CD4-positive, CD25-positive, alpha-beta regulatory T cell (primary cell): ENCODE measurements around the gene ZBTB42. TPM values are rescaled to one million over a fixed set of nuclear protein-coding genes. Genes with fewer than 3 reads are reported as not detected.

Source experiments
- ATAC-seq, 2 donors: fragments of 150-1000 bp; cut with Tn5 transposase; one replicate each; pipeline ENCODE4 v1.10.0; 2021; ENCODE audit warnings: low read depth in 2 of 2, moderate number of reproducible peaks in 2 of 2, moderate library complexity in 1 of 2
- DNase-seq, 3 donors: peaks; one replicate each; pipeline versions ENCODE4 v3.0.0 to v3.0.0-alpha.2; 2012 to 2022; ENCODE audit warnings: mixed read lengths in 1 of 3
- H3K27ac ChIP-seq: one replicate; pipeline ENCODE4 v1.7.0; 2013; ENCODE audit warnings: mild to moderate bottlenecking, low read length; ENCODE audit not compliant: insufficient read depth, poor library complexity, severe bottlenecking
- H3K27me3 ChIP-seq: one replicate; pipeline ENCODE4 v1.7.0; 2013; ENCODE audit warnings: low read length; ENCODE audit not compliant: control insufficient read depth, insufficient read depth
- H3K36me3 ChIP-seq: one replicate; pipeline ENCODE4 v1.7.0; 2013; ENCODE audit warnings: mild to moderate bottlenecking, low read length, moderate library complexity; ENCODE audit not compliant: control insufficient read depth, insufficient read depth
- H3K4me1 ChIP-seq: 2 replicates; pipeline ENCODE4 v1.7.0; 2013; ENCODE audit warnings: mild to moderate bottlenecking, low read length; ENCODE audit not compliant: insufficient read depth, control insufficient read depth, poor library complexity, severe bottlenecking
- H3K4me3 ChIP-seq: one replicate; pipeline ENCODE4 v1.7.0; 2013; ENCODE audit warnings: low read depth, mild to moderate bottlenecking, low read length, moderate library complexity
- H3K9me3 ChIP-seq, 2 experiments: 1 replicate in 1 of 2; 2 replicates in 1 of 2; pipeline ENCODE4 v1.7.0; 2013; ENCODE audit warnings: low read length in 2 of 2, mild to moderate bottlenecking in 1 of 2, moderate library complexity in 1 of 2; ENCODE audit not compliant: control insufficient read depth in 2 of 2
- H3K27ac Mint-ChIP-seq, 3 donors: one replicate each; pipeline ENCODE4 v1.8.0; 2020 to 2022; ENCODE audit warnings: mild to moderate bottlenecking in 3 of 3, mixed read lengths in 3 of 3, moderate library complexity in 2 of 3
- H3K27me3 Mint-ChIP-seq: one replicate; pipeline ENCODE4 v1.8.0; 2022; ENCODE audit warnings: mild to moderate bottlenecking, mixed read lengths
- H3K36me3 Mint-ChIP-seq: one replicate; pipeline ENCODE4 v1.8.0; 2020; ENCODE audit warnings: mixed read lengths
- H3K4me1 Mint-ChIP-seq, 4 donors: one replicate each; pipeline ENCODE4 v1.8.0; 2020 to 2022; ENCODE audit warnings: mixed read lengths in 4 of 4, mild to moderate bottlenecking in 1 of 4
- H3K4me3 Mint-ChIP-seq, 4 donors: one replicate each; pipeline ENCODE4 v1.8.0; 2020 to 2022; ENCODE audit warnings: mild to moderate bottlenecking in 4 of 4, mixed read lengths in 4 of 4, moderate library complexity in 3 of 4
- H3K9me3 Mint-ChIP-seq, 7 donors: one replicate each; pipeline ENCODE4 v1.8.0; 2020 to 2022; ENCODE audit warnings: mixed read lengths in 7 of 7, mild to moderate bottlenecking in 3 of 7, moderate library complexity in 2 of 7
- polyA plus RNA-seq, 4 donors: library from polyadenylated mRNA; unstranded; fragments of 300-500 nt; fragmentation: Illumina TruSeq; gene quantifications; one replicate each; pipeline ENCODE4 v1.2.3, GENCODE V29; 2021
- total RNA-seq: library from RNA; stranded (reverse); gene quantifications from one replicate; pipeline ENCODE4 v1.2.3, GENCODE V29; 2022

ZBTB42 gene
- total and polyA plus RNA-seq, 5 donors from 2014 or later: 1.3 to 3.6 (median 2.0) TPM

DNA sequence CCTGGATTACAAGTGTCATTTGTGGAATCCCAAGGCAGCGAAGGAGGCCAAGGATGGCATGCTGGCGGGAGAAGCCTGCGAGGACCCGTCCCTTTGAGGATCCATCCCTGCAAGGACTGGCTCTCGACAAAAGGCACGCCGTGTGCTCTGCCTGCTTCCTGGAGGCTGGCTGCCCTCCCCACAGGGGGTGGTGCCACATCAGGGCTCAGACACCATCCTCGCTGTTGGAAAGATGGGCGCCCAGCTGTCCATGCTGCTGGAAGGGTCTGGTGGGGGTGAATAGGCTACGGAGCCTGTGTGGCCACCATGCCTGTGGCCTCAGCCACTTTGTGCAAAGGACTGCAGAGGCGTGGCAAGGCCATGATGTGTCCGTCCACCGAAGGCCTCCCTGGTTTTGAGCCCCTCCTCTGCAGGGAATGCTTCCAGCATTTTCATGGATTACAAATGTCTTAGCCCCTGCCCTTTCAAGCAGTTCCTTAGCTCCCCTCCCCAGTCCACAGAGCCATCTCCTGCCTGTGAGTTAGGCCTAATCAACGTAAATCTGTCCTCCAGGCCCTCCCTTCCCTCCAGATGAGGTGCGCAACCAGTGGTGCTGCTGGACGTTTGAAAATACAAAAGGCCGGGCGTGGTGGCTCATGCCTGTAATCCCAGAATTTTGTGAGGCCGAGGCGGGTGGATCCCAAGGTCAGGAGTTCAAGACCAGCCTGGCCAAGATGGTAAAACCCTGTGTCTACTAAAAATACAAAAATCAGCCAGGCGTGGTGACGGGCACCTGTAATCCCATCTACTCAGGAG, 22.1 kb downstream of the ZBTB42 start:
- Mint-ChIP-seq H3K36me3 (no peaks in the 10 kb centered on the region), H3K27ac (peak overlapping the region in 1 of 3 donors; percentile 5), H3K4me1 (peaks cover 5 to 31% (median 9%) of the 10 kb centered on the region in 4 donors), H3K27me3 (peaks cover 9% of the 10 kb centered on the region), H3K4me3 (no peak overlapping the region), H3K9me3 (peaks cover 0 to 5% (median 0%) of the 10 kb centered on the region in 7 donors)
- no peak for ATAC-seq
- Histone ChIP-seq H3K27ac (no peak overlapping the region), H3K27me3 (peaks cover 7% of the 10 kb centered on the region), H3K36me3 (no peaks in the 10 kb centered on the region), H3K9me3 (no peaks in the 10 kb centered on the region), H3K4me1 (peaks cover 19% of the 10 kb centered on the region), H3K4me3 (no peak overlapping the region)
- DNase-seq: no peak

DNA sequence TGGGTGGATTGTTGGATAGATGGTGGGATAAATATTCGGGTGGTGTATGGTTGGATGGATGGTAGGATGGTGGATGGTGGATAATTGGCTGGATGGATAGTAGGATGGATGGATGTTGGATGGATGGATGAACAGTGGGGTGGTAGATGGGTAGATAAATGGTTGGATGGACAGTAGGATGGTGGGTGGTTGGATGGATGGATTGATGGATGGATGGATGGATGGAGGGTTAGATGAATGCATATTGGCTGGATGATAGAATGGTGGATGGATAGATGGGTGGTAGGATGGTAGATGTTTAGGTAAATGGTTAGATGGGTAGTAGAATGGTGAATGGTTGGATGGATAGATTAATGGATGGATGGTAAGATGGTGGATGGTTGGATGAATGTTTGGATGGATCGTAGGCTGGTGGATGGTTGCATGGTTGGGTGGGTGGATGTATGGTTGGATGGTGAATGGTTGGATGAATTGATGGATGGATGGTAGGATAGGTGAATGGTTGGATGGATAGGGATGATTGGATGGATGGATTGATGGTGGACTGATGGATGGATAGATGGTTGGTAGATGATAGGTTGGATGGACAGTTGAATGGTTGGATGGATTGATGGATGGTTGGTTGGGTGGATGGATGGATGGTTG, 23.6 kb downstream of the ZBTB42 start:
- no peak for DNase-seq
- Histone ChIP-seq H3K36me3 (no peaks in the 10 kb centered on the region), H3K9me3 (no peaks in the 10 kb centered on the region), H3K27me3 (peaks cover 7% of the 10 kb centered on the region), H3K4me1 (peaks cover 19% of the 10 kb centered on the region), H3K27ac (no peak overlapping the region), H3K4me3 (no peak overlapping the region)
- Mint-ChIP-seq H3K27me3 (peaks cover 15% of the 10 kb centered on the region), H3K9me3 (peaks cover 0 to 5% (median 0%) of the 10 kb centered on the region in 7 donors), H3K27ac (peak overlapping the region; percentile 41 to 91 (median 60)), H3K4me1 (peaks cover 2 to 28% (median 9%) of the 10 kb centered on the region in 4 donors), H3K36me3 (no peaks in the 10 kb centered on the region), H3K4me3 (peak overlapping the region in 3 of 4 donors; percentile 71 to 87 (median 87))
- no peak for ATAC-seq

DNA sequence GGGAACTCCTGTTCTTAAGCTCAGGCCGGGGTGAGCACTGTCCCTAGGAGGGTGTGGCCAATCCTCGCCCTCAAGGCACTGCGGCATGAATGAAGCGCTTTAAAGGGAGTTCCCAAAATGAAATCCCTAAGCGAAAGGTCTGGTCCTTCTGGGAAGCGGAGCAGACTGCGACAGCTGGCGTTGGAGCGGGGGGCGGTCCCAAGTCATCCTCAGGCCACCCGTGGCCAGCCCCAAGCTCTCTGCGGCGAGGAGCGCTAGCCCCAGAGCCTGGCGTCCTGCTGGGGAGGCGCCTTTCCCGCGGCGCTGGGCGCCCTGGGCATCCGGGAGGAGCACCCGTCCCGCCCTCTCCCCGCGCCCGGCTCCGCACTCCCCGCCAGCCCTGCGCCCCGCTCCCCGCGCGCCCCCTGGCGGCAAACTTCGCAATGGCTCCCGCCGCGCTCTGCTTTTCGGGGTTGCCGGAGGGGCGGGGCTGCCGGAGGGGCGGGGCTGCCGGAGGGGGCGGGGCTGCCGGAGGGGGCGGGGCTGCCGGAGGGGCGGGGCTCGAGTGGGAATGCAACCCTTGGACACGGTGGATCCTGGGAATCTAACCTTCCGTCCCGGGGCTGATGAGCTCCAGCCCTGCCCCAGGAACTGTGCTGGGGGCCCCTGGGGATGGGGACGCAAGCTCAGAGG, 25.4 kb downstream of the ZBTB42 start:
- Mint-ChIP-seq H3K4me1 (peaks cover 2 to 28% (median 9%) of the 10 kb centered on the region in 4 donors), H3K27ac (peak overlapping the region in 1 of 3 donors; percentile 5), H3K27me3 (peaks cover 18% of the 10 kb centered on the region), H3K4me3 (peak overlapping the region; percentile 85 to 89 (median 87)), H3K36me3 (no peaks in the 10 kb centered on the region), H3K9me3 (peaks cover 0 to 5% (median 0%) of the 10 kb centered on the region in 7 donors)
- peak overlapping the region; percentile 67 for H3K4me3 ChIP-seq
- peak overlapping the region; percentile 1 for H3K27ac ChIP-seq
- DNase-seq: peak; percentile 85 to 93 (median 92)
- peak; percentile 94 to 95 for ATAC-seq
- H3K9me3 ChIP-seq: no peaks in the 10 kb centered on the region
- H3K4me1 ChIP-seq: peaks cover 19% of the 10 kb centered on the region
- H3K36me3 ChIP-seq: no peaks in the 10 kb centered on the region
- H3K27me3 ChIP-seq: peaks cover 7% of the 10 kb centered on the region

DNA sequence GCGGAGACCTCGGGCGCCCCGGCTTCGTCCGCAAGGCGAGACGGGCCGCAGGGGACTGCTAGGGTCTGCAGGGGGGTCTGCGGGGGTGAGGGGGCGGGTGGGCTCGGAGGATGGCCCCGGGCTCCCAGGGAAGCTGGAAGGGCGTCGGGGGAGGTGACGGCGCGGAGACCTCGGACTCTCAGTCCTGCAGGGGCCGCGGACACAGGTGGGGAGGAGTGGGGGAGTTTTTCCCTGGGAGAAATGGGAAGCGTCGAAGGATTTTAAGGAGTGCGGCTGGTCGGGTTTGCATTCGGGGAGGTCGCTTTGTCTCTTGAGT, 25.9 kb downstream of the ZBTB42 start:
- H3K4me1 ChIP-seq: peaks cover 19% of the 10 kb centered on the region
- H3K9me3 Mint-ChIP-seq: peaks cover 0 to 5% (median 0%) of the 10 kb centered on the region in 7 donors
- no peaks in the 10 kb centered on the region for H3K36me3 Mint-ChIP-seq
- peaks cover 18% of the 10 kb centered on the region for H3K27me3 Mint-ChIP-seq
- DNase-seq (no peak), ATAC-seq (no peak)
- no peaks in the 10 kb centered on the region for H3K9me3 ChIP-seq
- H3K27ac ChIP-seq: no peak overlapping the region
- H3K36me3 ChIP-seq: no peaks in the 10 kb centered on the region
- no peak overlapping the region for H3K4me3 ChIP-seq
- peaks cover 2 to 28% (median 9%) of the 10 kb centered on the region in 4 donors for H3K4me1 Mint-ChIP-seq
- peaks cover 7% of the 10 kb centered on the region for H3K27me3 ChIP-seq
- H3K27ac Mint-ChIP-seq: peak overlapping the region in 2 of 3 donors; percentile 17 to 76
- peak overlapping the region; percentile 75 to 91 (median 82) for H3K4me3 Mint-ChIP-seq

DNA sequence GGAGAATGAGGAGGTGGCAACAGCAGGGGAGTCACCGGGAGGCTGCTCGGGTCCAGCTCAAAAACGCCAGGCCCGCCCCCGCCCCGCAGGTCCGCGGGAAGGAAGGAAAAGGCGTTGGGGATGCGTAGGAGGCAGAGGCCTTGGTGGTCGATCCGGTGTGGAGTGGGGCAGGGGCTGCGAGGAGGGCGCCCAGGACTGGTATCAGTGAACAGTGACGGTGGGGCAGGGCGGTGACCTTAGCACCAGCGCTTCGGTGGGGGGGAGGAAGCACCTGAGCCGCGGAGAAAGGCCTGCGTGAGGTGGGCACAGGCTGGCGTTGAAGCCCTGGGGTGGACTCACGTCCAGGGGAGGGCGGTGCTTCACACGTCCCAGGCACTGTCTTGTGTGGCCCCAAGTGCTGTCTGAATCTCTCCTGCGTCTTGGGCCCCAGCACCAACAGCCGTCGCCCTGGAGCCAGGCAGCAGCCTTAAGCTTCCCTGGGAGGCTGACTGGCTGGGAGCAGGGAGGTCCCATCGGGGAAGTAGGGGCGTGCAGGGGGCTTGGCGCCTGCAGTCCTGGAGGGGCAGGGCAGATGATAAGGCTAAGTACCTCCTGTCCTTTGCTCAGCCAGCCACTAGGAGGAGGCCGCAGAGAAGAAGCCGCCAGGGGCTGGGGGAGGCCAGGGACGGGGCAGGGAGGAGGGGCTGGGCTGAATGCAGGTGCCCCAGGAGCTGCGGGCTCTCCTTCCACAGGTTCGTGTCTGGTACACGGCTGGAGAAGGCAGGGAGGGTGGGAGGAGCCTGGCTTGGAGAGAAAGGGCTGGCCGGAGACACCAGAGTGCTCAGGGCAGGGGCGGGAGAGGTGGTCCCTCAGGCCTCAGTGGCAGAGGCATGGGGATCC, 26.5 kb downstream of the ZBTB42 start:
- H3K4me3 ChIP-seq: no peak overlapping the region
- H3K4me1 ChIP-seq: peaks cover 19% of the 10 kb centered on the region
- Mint-ChIP-seq H3K36me3 (no peaks in the 10 kb centered on the region), H3K9me3 (peaks cover 0 to 5% (median 0%) of the 10 kb centered on the region in 7 donors), H3K27ac (peak overlapping the region in 2 of 3 donors; percentile 17 to 76), H3K4me3 (peak overlapping the region; percentile 75 to 91 (median 82)), H3K4me1 (peaks cover 2 to 28% (median 9%) of the 10 kb centered on the region in 4 donors), H3K27me3 (peaks cover 23% of the 10 kb centered on the region)
- H3K36me3 ChIP-seq: no peaks in the 10 kb centered on the region
- no peak overlapping the region for H3K27ac ChIP-seq
- peak; percentile 49 to 51 for ATAC-seq
- no peaks in the 10 kb centered on the region for H3K9me3 ChIP-seq
- H3K27me3 ChIP-seq: peaks cover 7% of the 10 kb centered on the region
- DNase-seq: peak; percentile 48 to 60 (median 52)

DNA sequence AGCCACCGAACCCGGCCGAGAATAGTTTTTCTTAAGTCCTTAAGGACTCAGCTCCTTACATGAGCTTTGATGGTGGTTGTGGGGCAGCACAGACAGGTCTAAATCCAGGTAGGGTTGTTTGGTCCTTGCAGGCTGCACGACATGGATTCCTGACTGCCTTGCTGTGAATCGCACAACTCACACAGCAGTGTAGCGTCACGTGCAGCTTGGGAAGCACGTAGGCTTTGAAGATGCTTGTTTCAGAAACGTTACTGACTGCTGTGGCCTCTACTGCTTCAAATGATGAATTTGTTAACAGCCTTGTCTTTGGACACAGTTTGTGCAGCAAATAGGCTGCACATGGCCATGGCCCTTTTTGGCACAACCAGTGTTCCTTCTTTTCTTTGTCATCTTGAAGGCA, 29.9 kb downstream of the ZBTB42 start:
- Mint-ChIP-seq H3K27me3 (peaks cover 19% of the 10 kb centered on the region), H3K36me3 (no peaks in the 10 kb centered on the region), H3K9me3 (no peaks in the 10 kb centered on the region), H3K27ac (no peak overlapping the region), H3K4me1 (peaks cover 0 to 12% (median 6%) of the 10 kb centered on the region in 4 donors), H3K4me3 (no peak overlapping the region)
- DNase-seq (no peak), ATAC-seq (no peak)
- Histone ChIP-seq H3K4me1 (peaks cover 16% of the 10 kb centered on the region), H3K27ac (no peak overlapping the region), H3K4me3 (no peak overlapping the region), H3K9me3 (no peaks in the 10 kb centered on the region), H3K36me3 (no peaks in the 10 kb centered on the region), H3K27me3 (no peaks in the 10 kb centered on the region)
